ENCODE results near the gene POLR2J3.
"Not testable (repeated sequence)": the region's sequence is repeated elsewhere in the genome, so short reads cannot be mapped to it uniquely, and the experiment has no call there.

DNA sequence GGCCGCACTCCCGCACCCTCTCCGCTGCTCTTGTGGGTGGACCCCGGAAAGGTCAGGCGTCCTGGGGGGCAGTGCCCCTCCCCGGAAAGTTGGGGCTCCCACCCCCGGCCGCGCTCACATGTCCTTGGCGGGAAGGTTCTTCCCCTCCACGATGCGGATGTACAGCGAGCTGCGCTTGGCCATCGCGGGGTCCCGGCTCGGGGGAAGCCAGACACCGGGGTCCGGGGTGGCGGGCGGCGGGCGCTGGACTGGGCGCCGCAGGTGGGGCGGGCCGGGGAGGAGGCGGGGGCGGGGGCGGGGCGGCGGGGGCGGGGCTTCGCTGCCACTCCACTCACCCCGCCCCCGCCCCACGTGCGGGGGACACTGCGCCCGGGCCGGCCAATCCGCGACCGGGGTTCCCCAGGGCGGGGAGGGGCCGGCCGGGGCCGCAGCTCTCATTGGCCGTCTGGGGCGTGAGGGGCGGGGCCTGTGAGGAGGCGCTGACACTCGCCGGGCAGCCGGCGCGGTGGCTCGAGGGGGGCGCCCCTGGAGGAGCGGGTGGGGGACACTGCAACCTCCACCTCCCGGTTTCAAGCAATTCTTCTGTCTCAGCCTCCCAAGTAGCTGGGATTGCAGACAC, 44.2 kb upstream of the POLR2J3 start, which contains the start of gene RASA4:
- TF ChIP-seq PATZ1 (CRISPR knock-in tag; IDR thresholded peaks at IDR 0.05; ENCODE audit: borderline replicate concordance); CSDC2 (CRISPR knock-in tag; IDR thresholded peaks at IDR 0.05); RARB (CRISPR knock-in tag; IDR thresholded peaks at IDR 0.05): not testable (repeated sequence)
- TF ChIP-seq, protein P1, sequence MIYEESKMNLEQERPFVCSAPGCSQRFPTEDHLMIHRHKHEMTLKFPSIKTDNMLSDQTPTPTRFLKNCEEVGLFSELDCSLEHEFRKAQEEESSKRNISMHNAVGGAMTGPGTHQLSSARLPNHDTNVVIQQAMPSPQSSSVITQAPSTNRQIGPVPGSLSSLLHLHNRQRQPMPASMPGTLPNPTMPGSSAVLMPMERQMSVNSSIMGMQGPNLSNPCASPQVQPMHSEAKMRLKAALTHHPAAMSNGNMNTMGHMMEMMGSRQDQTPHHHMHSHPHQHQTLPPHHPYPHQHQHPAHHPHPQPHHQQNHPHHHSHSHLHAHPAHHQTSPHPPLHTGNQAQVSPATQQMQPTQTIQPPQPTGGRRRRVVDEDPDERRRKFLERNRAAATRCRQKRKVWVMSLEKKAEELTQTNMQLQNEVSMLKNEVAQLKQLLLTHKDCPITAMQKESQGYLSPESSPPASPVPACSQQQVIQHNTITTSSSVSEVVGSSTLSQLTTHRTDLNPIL (CRISPR knock-in tag; IDR thresholded peaks at IDR 0.05; ENCODE audit: low read depth), result not testable (repeated sequence)

All from SK-N-SH treated with all-trans-retinoic acid at 6 μM for 48 hours (cell line).